GM18858 (cell line): ENCODE measurements around the gene SPAG16.
A peak's percentile ranks its signal among the peaks of the same experiment; 100 is the strongest.

Experiments
- ATAC-seq: cut with Tn5 transposase; IDR thresholded peaks from one replicate; pipeline ENCODE4 v1.9.1; 2021; ENCODE audit not compliant: unreplicated experiment

Gene SPAG16

DNA sequence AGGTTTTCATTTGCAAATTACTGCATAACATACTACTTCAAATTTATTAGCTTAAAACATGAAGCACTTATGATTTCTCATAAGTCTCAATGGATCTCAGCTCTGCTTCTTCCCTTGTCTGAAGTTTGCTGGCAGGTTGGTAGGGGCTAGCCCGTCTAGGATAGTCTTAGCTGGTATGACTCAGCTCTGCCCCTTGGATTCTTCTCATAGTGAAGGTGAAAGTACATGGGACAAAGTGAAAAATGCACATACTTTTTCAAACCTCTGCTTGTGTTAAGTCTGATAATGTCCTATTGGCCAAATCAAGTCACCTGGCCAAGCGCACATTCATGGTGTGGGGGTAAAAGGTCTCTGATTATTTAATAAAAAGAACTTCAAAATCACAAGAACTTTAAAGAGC, 941.8 kb downstream of the SPAG16 start:
- no peak for ATAC-seq

DNA sequence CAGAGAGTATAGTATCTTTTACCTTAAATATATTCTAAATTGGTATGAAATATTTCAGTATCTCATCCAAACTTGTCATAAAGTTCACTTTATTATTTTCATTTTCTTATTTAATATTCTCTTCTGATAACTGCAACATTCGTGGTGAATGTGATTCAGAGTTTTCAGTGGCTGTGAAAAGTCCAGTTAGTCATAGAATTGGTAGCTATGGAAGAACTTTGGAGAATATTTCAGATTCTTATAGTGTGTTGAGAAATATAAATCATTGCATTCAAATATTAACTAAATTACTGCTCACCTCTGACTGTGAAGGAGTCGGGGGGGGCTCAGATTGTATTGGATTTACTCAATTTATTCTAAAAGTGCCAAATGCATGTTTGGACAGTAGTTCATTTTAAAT, 948.0 kb downstream of the SPAG16 start:
- ATAC-seq, result no peak

DNA sequence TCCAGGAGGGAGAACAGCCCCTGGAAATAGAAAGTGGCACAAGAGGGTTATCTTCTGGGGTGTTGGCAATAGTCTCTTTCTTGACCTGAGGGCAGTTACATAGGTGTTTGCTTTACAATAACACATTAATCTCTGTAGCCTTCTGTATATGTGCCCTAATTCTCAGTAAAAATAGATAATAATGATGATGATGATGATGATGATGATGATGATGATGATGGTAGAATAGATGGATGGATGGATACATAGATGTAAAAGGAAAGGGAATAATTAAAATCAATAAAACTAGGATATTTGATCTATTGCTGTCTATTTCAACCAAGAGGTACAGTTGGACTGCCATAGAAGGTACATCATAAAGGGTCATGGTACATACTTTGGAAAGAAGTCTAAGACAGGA, 948.9 kb downstream of the SPAG16 start:
- ATAC-seq, result no peak

DNA sequence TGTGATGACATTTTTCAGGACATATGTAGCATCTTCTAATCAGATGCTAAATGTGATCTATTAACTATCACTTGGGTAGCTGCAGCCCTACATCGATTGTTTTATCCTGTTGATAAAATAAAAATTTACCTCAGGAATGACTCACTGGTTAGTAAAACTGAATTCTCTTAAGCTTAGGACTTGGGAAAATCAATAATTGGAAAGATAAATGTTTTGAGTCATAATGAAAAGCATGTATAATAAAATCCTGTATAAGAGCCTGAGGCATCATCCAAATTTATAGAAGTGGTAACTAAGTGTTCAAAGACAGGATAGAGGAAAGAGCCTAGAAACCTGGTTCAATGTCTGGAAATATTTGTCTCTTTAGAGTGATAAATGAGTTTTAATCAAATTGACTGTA, 958.5 kb downstream of the SPAG16 start:
- ATAC-seq, result no peak

DNA sequence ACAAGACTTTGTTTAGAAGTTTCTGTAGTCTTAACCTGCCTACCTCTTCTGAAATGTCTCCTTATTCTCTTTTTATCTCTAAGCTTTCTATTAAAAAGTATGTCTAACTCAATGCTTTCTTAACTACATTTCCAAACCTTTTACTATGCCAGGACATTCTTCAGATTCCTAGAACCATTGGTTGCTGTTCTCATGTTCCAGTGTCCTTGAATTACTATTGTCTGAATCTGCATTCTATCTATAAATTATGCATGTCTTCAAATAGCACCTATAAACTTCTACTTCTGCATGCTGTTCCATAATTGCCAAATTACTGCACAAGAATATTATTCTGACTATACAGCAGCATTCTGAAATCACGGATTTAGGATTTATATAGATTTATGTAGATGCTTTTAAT, 960.6 kb downstream of the SPAG16 start:
- no peak for ATAC-seq

DNA sequence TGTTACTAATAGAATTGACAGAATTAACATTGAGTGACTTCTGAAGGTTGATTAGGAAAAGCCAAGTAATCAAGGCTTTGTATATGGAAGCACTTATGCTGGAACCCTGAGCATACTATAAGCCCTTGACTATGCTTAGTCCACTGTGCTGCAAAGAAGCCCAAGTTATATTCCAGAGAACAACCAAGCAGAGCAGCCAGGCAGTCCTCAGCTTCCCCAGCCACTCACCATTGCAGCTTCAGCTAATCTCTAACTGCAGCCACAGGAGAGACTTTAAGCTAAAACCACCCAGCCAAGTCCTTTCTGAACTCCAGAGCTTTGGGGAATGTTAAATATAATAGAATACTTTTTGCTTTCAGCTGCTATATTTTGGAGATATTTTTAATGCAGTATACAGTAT, 962.2 kb downstream of the SPAG16 start:
- no peak for ATAC-seq

DNA sequence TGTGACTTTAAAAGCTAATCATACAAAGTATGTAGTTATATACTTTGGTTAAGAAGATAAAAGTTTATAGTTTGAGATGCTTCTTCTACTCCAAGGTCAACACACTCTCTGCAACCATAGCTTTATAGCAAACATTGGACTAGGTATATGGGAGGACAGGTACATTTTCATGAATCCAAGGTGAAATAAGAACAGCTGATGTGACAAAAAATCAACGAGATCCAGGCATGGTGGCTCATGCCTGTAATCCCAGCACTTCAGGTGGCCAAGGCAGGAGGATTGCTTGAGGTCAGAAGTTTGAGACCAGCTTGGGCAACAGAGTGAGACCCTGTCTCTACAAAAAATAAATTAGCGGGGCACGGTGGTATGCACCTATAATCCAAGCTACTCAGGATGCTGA, 963.3 kb downstream of the SPAG16 start:
- ATAC-seq, result no peak

DNA sequence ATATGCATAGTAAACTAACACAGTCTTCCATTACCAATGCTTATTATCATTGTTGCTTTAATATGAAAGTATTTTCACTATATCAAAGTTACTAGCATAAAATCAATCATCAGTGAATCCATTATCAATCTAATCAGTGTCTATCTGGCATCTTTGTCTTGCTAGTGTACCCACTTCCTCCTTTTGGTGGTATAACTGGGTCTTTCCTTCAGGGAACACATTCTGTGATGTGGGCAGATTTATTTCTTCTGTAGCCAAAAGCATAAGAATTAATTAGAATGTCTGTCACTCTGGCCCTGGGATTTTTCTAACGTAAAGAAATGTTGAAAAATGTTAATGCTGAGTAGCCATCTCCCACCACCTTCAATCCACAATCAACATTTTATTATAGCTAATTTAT, 970.8 kb downstream of the SPAG16 start:
- no peak for ATAC-seq

- no peak for ATAC-seq
These were observed 977.4 kb downstream of the SPAG16 start for GRCh38 chr2:214261683-214262082.

- ATAC-seq, result no peak
These were observed 979.9 kb downstream of the SPAG16 start for GRCh38 chr2:214264171-214264570.

DNA sequence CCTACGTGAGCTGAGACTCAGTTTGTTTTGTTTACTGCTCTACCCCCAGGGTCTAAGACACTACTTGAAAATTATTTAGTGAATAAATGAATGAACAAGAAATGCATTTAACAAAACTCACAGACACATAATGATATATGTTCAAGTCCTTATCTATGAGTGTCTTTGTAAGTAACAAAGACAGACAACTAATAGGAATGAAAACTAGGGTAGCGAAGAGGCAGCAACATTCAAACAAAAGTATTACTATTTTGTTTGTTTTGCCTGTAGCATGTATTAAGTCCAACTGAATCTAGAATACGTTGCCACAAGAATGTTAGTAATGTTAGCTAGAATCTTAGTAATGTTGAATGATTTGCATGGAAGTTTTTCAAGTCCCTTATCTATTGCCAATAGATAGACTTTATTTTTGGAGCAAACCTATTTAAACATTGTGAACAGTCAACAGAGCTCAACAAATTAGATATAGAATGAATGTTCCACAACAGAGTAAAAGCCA, 981.8 kb downstream of the SPAG16 start:
- no peak for ATAC-seq

DNA sequence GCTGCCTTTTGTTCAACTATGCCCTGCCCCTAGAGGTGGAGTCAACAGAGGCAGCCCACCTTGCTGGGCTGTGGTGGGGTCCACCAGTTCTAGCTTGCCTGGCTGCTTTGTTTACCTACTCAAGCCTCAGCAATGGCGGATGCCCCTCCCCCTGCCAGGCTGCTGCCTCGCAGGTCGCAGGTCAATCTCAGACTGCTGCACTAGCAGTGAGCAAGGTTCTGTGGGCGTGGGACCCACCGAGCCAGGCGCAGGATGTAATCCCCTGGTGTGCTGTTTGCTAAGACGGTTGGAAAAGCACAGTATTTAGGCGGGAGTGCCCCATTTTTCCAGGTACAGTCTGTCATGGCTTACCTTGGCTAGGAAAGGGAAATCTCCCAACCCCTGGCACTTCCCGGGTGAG, 993.6 kb downstream of the SPAG16 start:
- ATAC-seq, result no peak

- no peak for ATAC-seq
These were observed 1001.7 kb downstream of the SPAG16 start for GRCh38 chr2:214286011-214286410.

GRCh38 chr2:214293593-214293992, 1009.3 kb downstream of the SPAG16 start:
- ATAC-seq, result no peak

DNA sequence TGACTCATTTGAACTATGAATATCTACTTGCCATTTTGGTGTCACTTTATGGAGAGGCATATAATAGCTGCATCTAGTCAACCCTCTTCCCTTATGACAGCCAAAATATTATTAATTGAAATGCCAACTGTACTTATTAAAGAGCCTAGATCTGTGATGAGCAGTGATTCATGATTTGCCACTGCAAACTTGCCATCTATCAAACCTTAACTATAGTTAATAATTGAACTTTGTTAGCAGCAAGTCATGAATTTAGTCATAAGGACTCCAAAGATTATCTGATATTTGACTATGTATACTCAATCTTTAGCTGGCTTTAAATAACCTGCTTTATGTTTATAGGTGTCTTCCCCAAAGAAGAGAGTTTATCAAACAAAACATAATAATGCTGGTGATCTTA, 1010.2 kb downstream of the SPAG16 start:
- no peak for ATAC-seq

- no peak for ATAC-seq
These were observed 1013.2 kb downstream of the SPAG16 start for GRCh38 chr2:214297423-214297822.

GRCh38 chr2:214310319-214310718, 1026.1 kb downstream of the SPAG16 start:
- ATAC-seq, result peak; percentile 54

DNA sequence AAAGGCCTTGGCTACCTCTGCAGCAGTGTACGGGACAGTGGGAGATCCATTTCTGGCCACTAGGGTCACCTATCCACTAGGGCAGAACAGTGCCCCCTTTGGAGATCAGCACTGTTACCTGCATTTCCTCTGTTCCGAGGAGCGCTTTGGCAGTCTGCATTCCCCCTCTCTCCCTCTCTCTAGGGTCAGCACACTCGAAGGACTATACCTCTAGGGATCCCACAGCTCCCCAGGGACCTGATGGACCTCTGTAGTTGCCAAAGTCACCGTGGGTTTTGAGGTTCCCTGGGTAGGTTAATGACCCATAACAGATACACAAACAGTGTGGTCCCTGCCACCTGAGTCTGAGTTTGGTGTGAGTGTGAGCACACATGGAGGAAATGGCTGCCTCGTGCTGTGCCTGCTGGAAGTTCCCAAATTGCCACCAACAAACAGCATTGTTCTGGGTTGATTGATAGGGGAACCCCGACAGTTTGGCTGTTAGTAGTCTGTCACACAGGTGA, 1026.8 kb downstream of the SPAG16 start:
- no peak for ATAC-seq

GRCh38 chr2:214311931-214312749, 1027.9 kb downstream of the SPAG16 start:
- no peak for ATAC-seq

DNA sequence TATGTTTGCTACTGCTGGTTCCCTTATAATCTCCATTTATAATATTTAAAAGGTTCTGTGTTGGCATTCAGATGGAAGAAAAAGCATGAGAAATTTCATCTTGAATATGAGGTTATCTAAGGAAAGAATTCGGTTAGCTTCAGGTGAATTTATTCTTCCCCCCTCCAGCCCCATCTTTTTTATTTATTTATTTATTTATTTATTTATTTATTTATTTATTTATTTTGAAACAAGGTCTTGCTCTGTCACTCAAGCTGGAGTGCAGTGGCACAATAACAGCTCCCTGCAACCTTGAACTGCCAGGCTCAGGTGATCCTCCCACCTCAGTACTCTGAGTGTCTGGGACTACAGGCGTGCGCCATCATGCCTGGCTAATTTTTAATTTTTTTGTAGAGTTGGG, 1031.1 kb downstream of the SPAG16 start:
- ATAC-seq, result no peak

DNA sequence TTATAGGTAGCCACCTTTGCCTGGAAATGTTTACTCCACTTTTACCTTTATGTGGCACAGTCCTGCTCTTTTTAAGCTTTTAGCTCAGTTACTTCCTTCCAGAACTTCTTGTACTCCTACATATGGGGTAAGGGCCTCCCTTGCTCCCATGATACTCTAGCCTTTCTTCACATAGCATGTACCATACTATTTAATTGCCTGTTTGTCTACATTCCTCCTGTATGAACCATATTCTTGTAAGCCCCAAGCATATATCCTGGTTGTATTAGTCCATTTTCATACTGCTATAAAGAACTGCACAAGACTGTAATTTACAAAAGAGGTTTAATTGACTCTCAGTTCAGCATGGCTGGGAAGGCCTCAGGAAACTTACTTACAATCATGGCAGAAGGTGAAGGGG, 1035.9 kb downstream of the SPAG16 start:
- no peak for ATAC-seq

DNA sequence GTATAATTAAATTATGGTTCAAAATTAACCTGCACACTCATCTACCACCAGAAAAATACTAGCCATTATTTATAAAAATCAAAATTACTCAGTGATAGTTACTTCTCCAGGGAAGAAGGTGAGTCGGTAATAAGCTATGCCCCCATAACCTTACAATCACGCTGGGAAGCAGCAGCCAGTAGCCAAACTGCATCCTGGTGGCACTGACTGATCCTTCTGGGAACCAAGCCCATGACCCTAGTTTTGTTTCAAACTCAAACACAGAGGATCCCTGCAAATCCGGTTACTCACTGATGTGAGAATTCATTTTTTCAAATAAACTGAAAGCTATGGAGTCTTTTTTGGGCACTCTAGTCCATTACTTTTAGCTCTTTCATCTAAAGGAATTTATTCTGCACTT, 1038.4 kb downstream of the SPAG16 start:
- no peak for ATAC-seq

- ATAC-seq, result no peak
These were observed 1041.1 kb downstream of the SPAG16 start for GRCh38 chr2:214325404-214325803.
